HepG2 (cell line): ENCODE data around the gene PCSK1. TPM values are rescaled to one million over a fixed set of nuclear protein-coding genes. Genes with fewer than 3 reads are reported as not detected.
A peak's percentile ranks its signal among the peaks of the same experiment; 100 is the strongest.

Source experiments
- ARID5B ChIP-seq: IDR thresholded peaks from 2 replicates; pipeline ENCODE4 v1.4.0; 2020; ENCODE audit warnings: mild to moderate bottlenecking, missing genetic modification reagents
- ATF3 ChIP-seq: sonication (generic); formaldehyde crosslinking; IDR thresholded peaks from 2 replicates; pipeline ENCODE4 v1.4.0; 2020; ENCODE audit warnings: missing genetic modification reagents
- FOXO1 ChIP-seq: sonication (generic); formaldehyde crosslinking; IDR thresholded peaks from 2 replicates; pipeline ENCODE4 v1.4.0; 2020; ENCODE audit warnings: missing genetic modification reagents
- IRF9 ChIP-seq: sonication (generic); formaldehyde crosslinking; IDR thresholded peaks from 2 replicates; pipeline ENCODE4 v1.8.0; 2022; ENCODE audit warnings: missing genetic modification reagents, mild to moderate bottlenecking, borderline replicate concordance
- KLF15 ChIP-seq: sonication (generic); formaldehyde crosslinking; IDR thresholded peaks from 2 replicates; pipeline ENCODE4 v1.8.1; 2023; ENCODE audit warnings: borderline replicate concordance, mild to moderate bottlenecking, inconsistent platforms, missing genetic modification reagents, mixed read lengths
- MAF1 ChIP-seq: sonication (generic); formaldehyde crosslinking; IDR thresholded peaks from 2 replicates; pipeline ENCODE4 v1.5.0; 2020; ENCODE audit warnings: missing genetic modification reagents, borderline replicate concordance
- MAFF ChIP-seq: IDR thresholded peaks from 2 replicates; pipeline ENCODE4 v1.6.1; 2011; ENCODE audit warnings: low read depth, low read length, improper control_type of control experiment
- MLLT10 ChIP-seq: sonication (generic); formaldehyde crosslinking; IDR thresholded peaks from 2 replicates; pipeline ENCODE4 v1.4.0; 2020; ENCODE audit warnings: missing genetic modification reagents
- NFAT5 ChIP-seq: sonication (generic); formaldehyde crosslinking; IDR thresholded peaks from 2 replicates; pipeline ENCODE4 v1.4.0; 2020; ENCODE audit warnings: missing genetic modification reagents
- RBM22 ChIP-seq: fragments of 200-400 bp; formaldehyde crosslinking; optimal IDR thresholded peaks from 2 replicates; pipeline ENCODE3; 2017; ENCODE audit warnings: mild to moderate bottlenecking, low read length, moderate library complexity
- REXO4 ChIP-seq: sonication (generic); formaldehyde crosslinking; IDR thresholded peaks from 2 replicates; pipeline ENCODE4 v1.8.0; 2022; ENCODE audit warnings: missing genetic modification reagents, mild to moderate bottlenecking, borderline replicate concordance
- SAFB2 ChIP-seq: sonication (generic); formaldehyde crosslinking; IDR thresholded peaks from 2 replicates; pipeline ENCODE4 v1.5.1; 2020; ENCODE audit warnings: missing genetic modification reagents, low read depth, mild to moderate bottlenecking, borderline replicate concordance
- SIN3B ChIP-seq: fragments of 150-350 bp; IDR thresholded peaks from 2 replicates; pipeline ENCODE4 v1.6.1; 2014; ENCODE audit warnings: low read length
- ZFP36 ChIP-seq: fragments of 150-350 bp; IDR thresholded peaks from 2 replicates; pipeline ENCODE4 v1.6.1; 2018; ENCODE audit warnings: borderline replicate concordance, low read length, low read depth; ENCODE audit not compliant: partially characterized antibody
- ZNF232 ChIP-seq: sonication (generic); formaldehyde crosslinking; IDR thresholded peaks from 2 replicates; pipeline ENCODE4 v1.4.0; 2020; ENCODE audit warnings: missing genetic modification reagents, borderline replicate concordance
- ZNF251 ChIP-seq: sonication (generic); formaldehyde crosslinking; IDR thresholded peaks from 2 replicates; pipeline ENCODE4 v1.9.0; 2021; ENCODE audit warnings: mild to moderate bottlenecking, missing genetic modification reagents
- ZNF414 ChIP-seq: sonication (generic); formaldehyde crosslinking; IDR thresholded peaks from 2 replicates; pipeline ENCODE4 v1.5.0; 2020; ENCODE audit warnings: missing genetic modification reagents
- ZNF451 ChIP-seq: sonication (generic); formaldehyde crosslinking; IDR thresholded peaks from 2 replicates; pipeline ENCODE4 v1.5.0; 2020; ENCODE audit warnings: mild to moderate bottlenecking, missing genetic modification reagents
- ZNF589 ChIP-seq: sonication (generic); formaldehyde crosslinking; conservative IDR thresholded peaks from 2 replicates; pipeline ENCODE4 v1.8.0; 2022; ENCODE audit warnings: mild to moderate bottlenecking, moderate library complexity, missing genetic modification reagents
- polyA plus RNA-seq, 8 experiments: library from polyadenylated mRNA; depleted of rRNA in 3 of 8; stranded (reverse) in 7 of 8; unstranded in 1 of 8; fragments of >200 nt; fragmentation: Illumina TruSeq in 4 of 8; extraction: Trizol in 4 of 8; gene quantifications; 2 replicates each; pipeline versions ENCODE4 v1.2.1 to v1.2.3, GENCODE V29; 2011 to 2016; ENCODE audit warnings: low read depth in 4 of 8, missing spikeins in 1 of 8, mixed read lengths in 1 of 8; ENCODE audit not compliant: insufficient read depth in 1 of 8
- total RNA-seq, 5 experiments: library from RNA; depleted of rRNA; stranded (reverse); fragments of >200 nt; fragmentation: Illumina TruSeq; extraction: Trizol; gene quantifications; 2 replicates each; pipeline ENCODE4 v1.2.3, GENCODE V29; 2016; ENCODE audit warnings: low read depth in 1 of 5

PCSK1 gene
- total and polyA plus RNA-seq, 2 of the 13 experiments (the other 11 are each of a cell fraction or from before 2014, with no cell fraction given), result not detected

- TF ChIP-seq ZNF451 (CRISPR knock-in tag), result no peak
- no peak for TF ChIP-seq ZNF251 (CRISPR knock-in tag)
- TF ChIP-seq ZNF414, result no peak
- TF ChIP-seq ZNF232, result peak; percentile 83; the same call in 1 of the 2 replicates
- TF ChIP-seq ZNF589, result no peak
- TF ChIP-seq ATF3, result 0 out of 2 replicates have a peak, but pooled peaks have one; percentile 30
- TF ChIP-seq ARID5B (CRISPR knock-in tag), result peak; percentile 39; the same call in 1 of the 2 replicates
- peak; percentile 79; the same call in 1 of the 2 replicates for TF ChIP-seq NFAT5
- no peak for TF ChIP-seq REXO4 (CRISPR knock-in tag)
- no peak for TF ChIP-seq MAFF
- TF ChIP-seq MLLT10 (CRISPR knock-in tag), result no peak
- TF ChIP-seq KLF15, result 0 out of 2 replicates have a peak, but pooled peaks have one; percentile 49
- no peak for TF ChIP-seq IRF9 (CRISPR knock-in tag)
- no peak for TF ChIP-seq SAFB2 (CRISPR knock-in tag)
- no peak for TF ChIP-seq RBM22
- no peak for TF ChIP-seq ZFP36
- peak; percentile 33; the same call in 1 of the 2 replicates for TF ChIP-seq MAF1 (CRISPR knock-in tag)
- no peak for TF ChIP-seq FOXO1
- no peak for TF ChIP-seq SIN3B
These were observed 1.2 kb upstream of the PCSK1 start (continued) for GRCh38 chr5:96434201-96434645.
